HG03066 (cell line): ENCODE measurements around the gene SLC25A23.
"Not testable (repeated sequence)": the region's sequence is repeated elsewhere in the genome, so short reads cannot be mapped to it uniquely, and the experiment has no call there.

ENCODE experiments used
- ATAC-seq: cut with Tn5 transposase; IDR thresholded peaks from one replicate; pipeline ENCODE4 v1.9.1; 2021; ENCODE audit warnings: low read depth; ENCODE audit not compliant: unreplicated experiment

SLC25A23 gene

GRCh38 chr19:6459262-6460098 is at the start of gene SLC25A23:
SLC25A23 (minus strand) TSS chr19:6459792; CDS start chr19:6459628, 164 bp downstream.
- no peak for ATAC-seq

- not testable (repeated sequence) for ATAC-seq
These were observed 48.6 kb upstream of the SLC25A23 start for GRCh38 chr19:6508028-6508771.

GRCh38 chr19:6503407-6504201 is 44.0 kb upstream of the SLC25A23 start:
- ATAC-seq = no peak

- ATAC-seq = no peak
These were observed 42.4 kb upstream of the SLC25A23 start, which contains the start of gene TUBB4A for GRCh38 chr19:6501740-6502648. TUBB4A (minus strand) TSS chr19:6502309; CDS start chr19:6502212, 97 bp downstream.

- ATAC-seq = no peak
These were observed 41.5 kb upstream of the SLC25A23 start for GRCh38 chr19:6500837-6501739.

- no peak for ATAC-seq
These were observed 39.6 kb upstream of the SLC25A23 start for GRCh38 chr19:6499052-6499790.

GRCh38 chr19:6498294-6499036 is 38.9 kb upstream of the SLC25A23 start:
- ATAC-seq = no peak

- ATAC-seq = no peak
These were observed 36.4 kb upstream of the SLC25A23 start for GRCh38 chr19:6495947-6496346.

- no peak for ATAC-seq
These were observed 34.9 kb upstream of the SLC25A23 start for GRCh38 chr19:6494438-6495036.

GRCh38 chr19:6491802-6492592 is 32.4 kb upstream of the SLC25A23 start:
- no peak for ATAC-seq

GRCh38 chr19:6490134-6490533 is 30.5 kb upstream of the SLC25A23 start:
- ATAC-seq = no peak

- ATAC-seq = no peak
These were observed 29.9 kb upstream of the SLC25A23 start for GRCh38 chr19:6489278-6490061.

GRCh38 chr19:6484831-6485230 is 25.2 kb upstream of the SLC25A23 start:
- no peak for ATAC-seq

GRCh38 chr19:6484230-6484629 is 24.6 kb upstream of the SLC25A23 start:
- ATAC-seq = no peak

GRCh38 chr19:6483235-6483634 is 23.6 kb upstream of the SLC25A23 start:
- no peak for ATAC-seq

GRCh38 chr19:6482343-6482686 is 22.7 kb upstream of the SLC25A23 start:
- ATAC-seq = no peak
